ENCODE results near the gene ZDHHC12.

DNA sequence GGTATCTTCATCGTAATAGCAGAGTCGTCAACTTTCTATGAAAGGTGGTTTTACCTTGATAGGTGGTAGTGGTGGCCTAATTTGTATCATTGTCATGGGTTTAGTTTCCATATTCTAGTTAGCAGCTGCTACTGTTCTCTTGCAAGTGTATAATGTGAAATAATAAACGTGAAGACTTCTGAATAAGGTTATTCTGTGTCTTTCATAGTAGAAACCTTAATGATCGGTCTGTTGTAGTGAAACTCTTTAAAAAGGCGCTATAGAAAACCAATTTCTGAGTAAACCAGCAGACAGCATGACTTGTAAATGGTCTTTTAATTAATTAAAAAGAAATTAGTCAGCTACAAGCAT is 33.3 kb downstream of the ZDHHC12 start:
- TF ChIP-seq, protein P1, sequence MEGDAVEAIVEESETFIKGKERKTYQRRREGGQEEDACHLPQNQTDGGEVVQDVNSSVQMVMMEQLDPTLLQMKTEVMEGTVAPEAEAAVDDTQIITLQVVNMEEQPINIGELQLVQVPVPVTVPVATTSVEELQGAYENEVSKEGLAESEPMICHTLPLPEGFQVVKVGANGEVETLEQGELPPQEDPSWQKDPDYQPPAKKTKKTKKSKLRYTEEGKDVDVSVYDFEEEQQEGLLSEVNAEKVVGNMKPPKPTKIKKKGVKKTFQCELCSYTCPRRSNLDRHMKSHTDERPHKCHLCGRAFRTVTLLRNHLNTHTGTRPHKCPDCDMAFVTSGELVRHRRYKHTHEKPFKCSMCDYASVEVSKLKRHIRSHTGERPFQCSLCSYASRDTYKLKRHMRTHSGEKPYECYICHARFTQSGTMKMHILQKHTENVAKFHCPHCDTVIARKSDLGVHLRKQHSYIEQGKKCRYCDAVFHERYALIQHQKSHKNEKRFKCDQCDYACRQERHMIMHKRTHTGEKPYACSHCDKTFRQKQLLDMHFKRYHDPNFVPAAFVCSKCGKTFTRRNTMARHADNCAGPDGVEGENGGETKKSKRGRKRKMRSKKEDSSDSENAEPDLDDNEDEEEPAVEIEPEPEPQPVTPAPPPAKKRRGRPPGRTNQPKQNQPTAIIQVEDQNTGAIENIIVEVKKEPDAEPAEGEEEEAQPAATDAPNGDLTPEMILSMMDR (IDR thresholded peaks at IDR 0.05; ENCODE audit: extremely low read depth in 1 of 2, insufficient read depth in 1 of 2, low read depth in 1 of 2, low read length in 2 of 2), result no peak
- TF ChIP-seq EZH2 (IDR thresholded peaks at IDR 0.05; ENCODE audit: borderline replicate concordance, low read depth, low read length, severe bottlenecking), result no peak
- TF ChIP-seq POLR2AphosphoS5 (IDR thresholded peaks at IDR 0.05; ENCODE audit: insufficient read depth, low read depth, low read length), result no peak
- TF ChIP-seq MYC (IDR thresholded peaks at IDR 0.05; ENCODE audit: low read depth, low read length), result no peak
- no peak for TF ChIP-seq JUN (IDR thresholded peaks at IDR 0.05; ENCODE audit: borderline replicate concordance, insufficient read depth, insufficient read length, low read depth)
- no peak for TF ChIP-seq FOS (IDR thresholded peaks at IDR 0.05; ENCODE audit: borderline replicate concordance, insufficient read depth, low read length)
- TF ChIP-seq GATA2 (IDR thresholded peaks at IDR 0.05; ENCODE audit: insufficient read depth, insufficient read length, low read depth, low read length), result no peak
